ENCODE data around the gene SMIM15. TPM values are rescaled to one million over a fixed set of nuclear protein-coding genes. Genes with fewer than 3 reads are reported as not detected.

SMIM15 gene
- total and polyA plus RNA-seq, 12 donors = 16.5 to 26.1 (median 22.1) TPM

- no peak for TF ChIP-seq CTCF (IDR thresholded peaks at IDR 0.05)
- intact Hi-C loops (cut with DNase I) = no loop called here
- Histone ChIP-seq H3K36me3 (peaks cover 0 to 5% (median 0%) of the 10 kb centered on the region in 9 donors), H3K27ac (no peak overlapping the region), H3K4me1 (no peaks in the 10 kb centered on the region), H3K4me3 (no peak overlapping the region), H3K9me3 (peaks cover 0 to 8% (median 0%) of the 10 kb centered on the region in 11 donors), H3K27me3 (no peaks in the 10 kb centered on the region)
- DNase-seq = no peak
- no peak for ATAC-seq
Measured at GRCh38 chr5:61148515-61148914, 13.8 kb downstream of the SMIM15 start.

GRCh38 chr5:61142811-61143210 lies 19.5 kb downstream of the SMIM15 start:
- no peak for DNase-seq
- peaks cover 0 to 8% (median 0%) of the 10 kb centered on the region in 11 donors for H3K9me3 ChIP-seq
- H3K27me3 ChIP-seq = no peaks in the 10 kb centered on the region
- 84 to 87% methylated on average over 3 of the region's 3 CpGs for WGBS, 2 donors
- TF ChIP-seq CTCF (IDR thresholded peaks at IDR 0.05) = no peak
- H3K4me1 ChIP-seq = no peaks in the 10 kb centered on the region
- no peaks in the 10 kb centered on the region for H3K36me3 ChIP-seq
- ATAC-seq = no peak
- intact Hi-C loops (cut with DNase I) = no loop called here
- H3K27ac ChIP-seq = no peak overlapping the region
- no peak overlapping the region for H3K4me3 ChIP-seq

DNA sequence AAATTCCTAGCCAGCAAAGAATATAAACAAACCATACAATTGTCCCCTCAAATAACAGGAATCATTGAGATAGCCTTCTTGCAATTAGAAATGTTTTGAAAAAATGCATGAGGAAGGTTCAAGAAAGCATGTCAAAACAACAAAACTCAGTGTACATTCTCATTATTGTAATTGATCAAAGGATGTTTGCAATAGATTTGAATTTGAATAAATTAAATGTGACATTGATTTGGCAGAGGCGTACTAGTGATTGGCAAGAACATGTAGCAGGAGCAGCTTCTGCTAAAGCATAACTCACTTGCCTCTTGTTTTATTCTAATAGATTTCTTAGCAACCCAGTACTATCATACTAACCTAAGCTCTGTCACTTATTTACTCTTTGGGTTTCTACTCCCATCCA lies 19.9 kb downstream of the SMIM15 start:
- intact Hi-C loops (cut with DNase I) = no loop called here
- no peaks in the 10 kb centered on the region for H3K36me3 ChIP-seq
- H3K4me3 ChIP-seq = no peak overlapping the region
- no peak overlapping the region for H3K27ac ChIP-seq
- 94 to 100% methylated on average over 1 of the region's 1 CpG for WGBS, 2 donors
- H3K4me1 ChIP-seq = no peaks in the 10 kb centered on the region
- TF ChIP-seq CTCF (IDR thresholded peaks at IDR 0.05) = no peak
- H3K9me3 ChIP-seq = peaks cover 0 to 8% (median 0%) of the 10 kb centered on the region in 11 donors
- DNase-seq = no peak
- no peaks in the 10 kb centered on the region for H3K27me3 ChIP-seq
- ATAC-seq = no peak

- H3K9me3 ChIP-seq = peaks cover 0 to 4% (median 0%) of the 10 kb centered on the region in 11 donors
- TF ChIP-seq CTCF (IDR thresholded peaks at IDR 0.05) = no peak
- DNase-seq = no peak
- H3K4me3 ChIP-seq = no peak overlapping the region
- intact Hi-C loops (cut with DNase I) = no loop called here
- H3K27me3 ChIP-seq = no peaks in the 10 kb centered on the region
- no peaks in the 10 kb centered on the region for H3K36me3 ChIP-seq
- no peak overlapping the region for H3K27ac ChIP-seq
- 51 to 64% methylated on average over 1 of the region's 1 CpG for WGBS, 2 donors
- no peaks in the 10 kb centered on the region for H3K4me1 ChIP-seq
- ATAC-seq = no peak
Measured at GRCh38 chr5:61141801-61142200, 20.5 kb downstream of the SMIM15 start.

Data from heart right ventricle (tissue), 16 donors.